Esophagus squamous epithelium (tissue), 5 donors: Measurements from ENCODE around the gene UBXN10. TPM values are rescaled to one million over a fixed set of nuclear protein-coding genes. Genes with fewer than 3 reads are reported as not detected.

Experiments used
- DNase-seq: peaks from one replicate; lab custom pipeline; 2025; lab: John Stamatoyannopoulos, UW
- H3K27ac ChIP-seq, 4 donors: fragments of 200-600 bp; sonication (generic); one replicate each; pipeline ENCODE4 v1.5.1; 2016 to 2019; ENCODE audit warnings: mild to moderate bottlenecking in 1 of 4
- H3K27me3 ChIP-seq, 4 donors: fragments of 200-600 bp; sonication (generic); 1 replicate in 3 of 4; 2 replicates in 1 of 4; pipeline versions ENCODE4 v1.5.1 to v1.6.0; 2017 to 2021; ENCODE audit warnings: antibody characterized with exemption in 1 of 4
- H3K36me3 ChIP-seq, 3 donors: fragments of 200-600 bp; sonication (generic); one replicate each; pipeline ENCODE4 v1.5.1; 2016 to 2019
- H3K4me1 ChIP-seq, 3 donors: fragments of 200-600 bp; sonication (generic); one replicate each; pipeline ENCODE4 v1.5.1; 2017 to 2019
- H3K4me3 ChIP-seq, 4 donors: fragments of 200-600 bp; sonication (generic); 1 replicate in 3 of 4; 2 replicates in 1 of 4; pipeline ENCODE4 v1.5.1; 2016 to 2019; ENCODE audit warnings: mild to moderate bottlenecking in 2 of 4, moderate library complexity in 1 of 4
- H3K9me3 ChIP-seq, 3 donors: fragments of 200-600 bp; sonication (generic); one replicate each; pipeline ENCODE4 v1.5.1; 2016 to 2019
- POLR2A ChIP-seq, 4 donors: fragments of 450-650 bp; IDR thresholded peaks; one replicate each; pipeline ENCODE4 v1.6.1; 2017; ENCODE audit warnings: antibody characterized with exemption in 4 of 4, mild to moderate bottlenecking in 4 of 4, moderate library complexity in 3 of 4
- WGBS, 2 donors: methylation state at CpG; one replicate each; pipeline ENCODE4 v1.1.5; 2018; 5-methylcytosine and 5-hydroxymethylcytosine counted together
- intact Hi-C: fragments of 100-400 bp; cut with DNase I; formaldehyde crosslinking; loops from one replicate; pipeline ENCODE4 v1.15.0; 2022
- total RNA-seq, 4 donors: library from RNA; depleted of rRNA; stranded (reverse); fragments of >200 nt; gene quantifications; one replicate each; pipeline ENCODE4 v1.1.0, GENCODE V29; 2016
- TF ChIP-seq, protein P1 (sequence below), 6 experiments: fragments of 450-650 bp in 4 of 6; fragments of 200-600 bp in 2 of 6; sonication (generic) in 2 of 6; IDR thresholded peaks; one replicate each; pipeline ENCODE4 v1.5.1; 2016 to 2019; ENCODE audit warnings: antibody characterized with exemption in 6 of 6, mild to moderate bottlenecking in 4 of 6, moderate library complexity in 4 of 6
- donor health status: DM: yes; HTN: yes; CAD: no.

UBXN10 gene
- total RNA-seq, 4 donors from 2014 or later = 0.11 to 5.5 (median 0.81) TPM

DNA sequence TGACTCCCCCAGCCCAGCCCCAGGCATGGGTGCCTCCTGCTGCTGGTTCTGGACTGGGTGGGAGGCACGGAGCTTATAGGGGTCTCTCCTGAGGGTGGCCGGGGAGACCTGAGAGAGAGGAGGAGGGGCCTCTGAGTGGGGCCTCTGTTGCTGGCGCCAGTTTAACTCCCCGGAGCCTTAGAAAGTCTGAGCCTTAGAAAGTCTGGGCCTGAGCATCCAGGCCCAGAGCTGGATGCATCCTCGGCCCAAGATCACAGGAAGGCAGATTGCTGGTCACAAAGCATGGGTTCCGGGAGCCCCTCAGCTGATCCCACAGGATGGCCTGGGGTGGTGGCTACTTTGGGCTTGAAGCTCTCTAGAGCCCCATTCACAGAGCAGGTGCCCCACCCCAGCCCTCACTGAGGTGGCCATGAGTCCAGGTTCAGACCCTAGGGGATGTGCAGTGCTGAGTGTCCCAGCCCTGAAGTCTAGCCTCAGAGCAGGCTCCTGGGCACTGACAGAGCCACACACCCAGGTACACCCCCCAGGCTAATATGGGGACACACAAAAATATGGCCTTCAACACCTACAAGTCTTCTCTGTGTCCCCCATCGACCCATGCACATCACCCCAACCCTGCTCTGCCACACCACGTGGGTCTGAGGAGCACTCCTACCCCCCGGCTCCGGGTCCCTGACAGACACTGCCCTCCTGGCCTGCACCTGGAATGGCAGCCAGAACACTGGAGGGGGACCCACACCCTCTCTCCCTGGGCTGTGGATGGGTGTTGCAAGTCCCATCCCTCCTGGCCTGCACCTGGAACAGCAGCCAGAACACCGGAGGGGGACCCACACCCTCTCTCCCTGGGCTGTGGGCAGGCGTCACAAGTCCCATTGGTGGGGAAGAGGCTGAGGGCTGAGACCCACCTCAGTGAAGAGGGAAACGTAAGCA, 37.1 kb upstream of the UBXN10 start:
- TF ChIP-seq POLR2A (IDR thresholded peaks at IDR 0.05) = no peak
- TF ChIP-seq, protein P1, sequence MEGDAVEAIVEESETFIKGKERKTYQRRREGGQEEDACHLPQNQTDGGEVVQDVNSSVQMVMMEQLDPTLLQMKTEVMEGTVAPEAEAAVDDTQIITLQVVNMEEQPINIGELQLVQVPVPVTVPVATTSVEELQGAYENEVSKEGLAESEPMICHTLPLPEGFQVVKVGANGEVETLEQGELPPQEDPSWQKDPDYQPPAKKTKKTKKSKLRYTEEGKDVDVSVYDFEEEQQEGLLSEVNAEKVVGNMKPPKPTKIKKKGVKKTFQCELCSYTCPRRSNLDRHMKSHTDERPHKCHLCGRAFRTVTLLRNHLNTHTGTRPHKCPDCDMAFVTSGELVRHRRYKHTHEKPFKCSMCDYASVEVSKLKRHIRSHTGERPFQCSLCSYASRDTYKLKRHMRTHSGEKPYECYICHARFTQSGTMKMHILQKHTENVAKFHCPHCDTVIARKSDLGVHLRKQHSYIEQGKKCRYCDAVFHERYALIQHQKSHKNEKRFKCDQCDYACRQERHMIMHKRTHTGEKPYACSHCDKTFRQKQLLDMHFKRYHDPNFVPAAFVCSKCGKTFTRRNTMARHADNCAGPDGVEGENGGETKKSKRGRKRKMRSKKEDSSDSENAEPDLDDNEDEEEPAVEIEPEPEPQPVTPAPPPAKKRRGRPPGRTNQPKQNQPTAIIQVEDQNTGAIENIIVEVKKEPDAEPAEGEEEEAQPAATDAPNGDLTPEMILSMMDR (IDR thresholded peaks at IDR 0.05) = no peak
- Histone ChIP-seq H3K4me1 (peaks cover 9 to 26% (median 10%) of the 10 kb centered on the region in 3 donors), H3K27me3 (peaks cover 0 to 22% (median 0%) of the 10 kb centered on the region in 4 donors), H3K4me3 (no peak overlapping the region), H3K27ac (no peak overlapping the region), H3K9me3 (no peaks in the 10 kb centered on the region), H3K36me3 (no peaks in the 10 kb centered on the region)
- no peak for DNase-seq
- intact Hi-C loops = no loop called here
- WGBS, 2 donors = 80% methylated on average over 2 of the region's 13 CpGs; no CpG with 5 or more reads in 1 of the 2 donors

DNA sequence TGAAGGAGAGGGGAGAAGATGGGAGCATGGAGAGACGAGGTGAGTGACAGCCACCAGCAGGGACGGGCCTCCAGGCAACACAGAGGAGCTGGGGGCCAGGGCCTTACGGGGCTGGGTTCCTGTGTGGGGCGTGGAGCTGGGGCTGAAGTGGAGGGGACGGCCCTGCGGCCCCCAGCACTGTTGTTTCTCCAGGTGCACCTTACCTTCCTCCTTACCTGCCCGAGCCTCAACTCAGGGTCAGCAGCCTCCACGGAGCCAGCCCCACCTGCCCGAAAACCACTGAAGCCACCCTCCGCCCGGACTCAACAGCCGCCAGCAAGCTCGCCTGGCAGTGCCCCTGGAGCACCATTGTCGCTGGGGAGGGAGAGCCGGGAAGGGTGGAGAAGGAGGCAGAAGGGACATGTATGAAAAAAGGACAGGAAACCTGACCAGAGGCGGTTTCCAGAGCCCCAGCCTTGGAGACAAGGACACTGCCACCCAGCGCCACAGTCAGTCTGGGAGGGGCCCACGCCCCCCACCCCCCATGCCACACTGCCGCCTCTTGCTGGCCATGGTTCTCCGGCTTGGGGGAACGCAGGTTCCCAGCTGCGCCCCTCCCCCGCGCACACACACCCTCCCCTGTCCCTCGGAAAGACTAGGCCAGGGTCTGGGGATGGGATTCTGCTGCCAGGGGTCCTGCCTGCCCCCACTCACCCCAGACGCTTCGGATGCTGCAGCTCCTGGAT, 36.1 kb upstream of the UBXN10 start:
- Histone ChIP-seq H3K36me3 (no peaks in the 10 kb centered on the region), H3K9me3 (no peaks in the 10 kb centered on the region), H3K4me1 (peaks cover 9 to 26% (median 10%) of the 10 kb centered on the region in 3 donors), H3K27ac (no peak overlapping the region), H3K4me3 (no peak overlapping the region), H3K27me3 (peaks cover 0 to 15% (median 0%) of the 10 kb centered on the region in 4 donors)
- intact Hi-C loops = loop anchor here (5.0 kb wide), 2 partner anchors 52 to 232 kb away; no protein-coding TSS in a partner anchor
- TF ChIP-seq, protein P1 (IDR thresholded peaks at IDR 0.05) = no peak
- no peak for TF ChIP-seq POLR2A (IDR thresholded peaks at IDR 0.05)
- WGBS, 2 donors = 61 to 78% methylated on average over 6 to 11 of the region's 27 CpGs
- DNase-seq = no peak

DNA sequence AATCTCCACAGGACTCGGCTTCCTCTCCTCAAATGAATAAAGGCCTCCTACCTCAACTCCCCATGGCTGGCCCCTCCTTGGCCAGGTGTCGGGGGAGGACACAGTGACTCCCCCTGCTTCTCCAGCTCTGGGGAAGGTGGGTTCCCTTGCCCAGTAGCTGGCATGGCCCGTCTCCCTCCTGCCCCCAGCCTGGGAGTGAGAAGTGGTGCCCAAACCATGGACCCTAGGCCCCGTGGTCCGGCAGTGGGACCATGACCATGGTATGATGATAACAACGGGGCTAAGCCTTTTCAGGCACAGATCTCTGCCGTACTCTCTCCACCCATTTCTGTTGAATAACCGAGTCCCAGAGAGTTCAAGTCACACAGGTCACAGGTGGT, 35.6 kb upstream of the UBXN10 start:
- Histone ChIP-seq H3K4me3 (no peak overlapping the region), H3K36me3 (no peaks in the 10 kb centered on the region), H3K4me1 (peaks cover 9 to 26% (median 10%) of the 10 kb centered on the region in 3 donors), H3K27me3 (peaks cover 0 to 14% (median 0%) of the 10 kb centered on the region in 4 donors), H3K9me3 (no peaks in the 10 kb centered on the region), H3K27ac (no peak overlapping the region)
- DNase-seq = no peak
- 77 to 86% methylated on average over 4 to 7 of the region's 8 CpGs for WGBS, 2 donors
- TF ChIP-seq POLR2A (IDR thresholded peaks at IDR 0.05) = no peak
- intact Hi-C loops = loop anchor here (5.0 kb wide), 2 partner anchors 53 to 233 kb away; no protein-coding TSS in a partner anchor

DNA sequence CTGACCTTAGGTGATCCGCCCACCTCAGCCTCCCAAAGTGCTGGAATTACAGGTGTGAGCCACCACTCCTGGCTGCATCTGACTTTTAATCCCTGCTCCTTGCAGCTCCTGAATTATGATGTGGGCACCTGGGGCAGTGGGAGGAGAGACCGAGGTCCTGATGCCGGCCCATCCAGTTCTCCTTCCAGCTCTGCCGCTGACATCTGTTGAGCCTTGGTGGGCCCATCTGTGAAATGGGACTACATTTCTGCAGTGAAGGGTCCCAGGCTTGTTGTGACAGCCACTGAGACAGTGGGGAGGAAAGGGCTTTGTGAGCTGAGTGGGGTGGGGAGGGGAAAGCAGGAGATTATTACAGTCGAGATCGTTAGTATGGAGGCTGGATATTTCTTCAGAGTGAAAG, 34.9 kb upstream of the UBXN10 start:
- Histone ChIP-seq H3K27ac (no peak overlapping the region), H3K4me1 (peaks cover 9 to 26% (median 10%) of the 10 kb centered on the region in 3 donors), H3K27me3 (peaks cover 0 to 14% (median 0%) of the 10 kb centered on the region in 4 donors), H3K9me3 (no peaks in the 10 kb centered on the region), H3K4me3 (no peak overlapping the region), H3K36me3 (no peaks in the 10 kb centered on the region)
- intact Hi-C loops = loop anchor here (5.0 kb wide), 2 partner anchors 54 to 234 kb away; no protein-coding TSS in a partner anchor
- no peak for DNase-seq
- 33 to 75% methylated on average over 2 to 5 of the region's 6 CpGs for WGBS, 2 donors
- TF ChIP-seq POLR2A (IDR thresholded peaks at IDR 0.05) = no peak
- TF ChIP-seq, protein P1 (IDR thresholded peaks at IDR 0.05) = no peak

DNA sequence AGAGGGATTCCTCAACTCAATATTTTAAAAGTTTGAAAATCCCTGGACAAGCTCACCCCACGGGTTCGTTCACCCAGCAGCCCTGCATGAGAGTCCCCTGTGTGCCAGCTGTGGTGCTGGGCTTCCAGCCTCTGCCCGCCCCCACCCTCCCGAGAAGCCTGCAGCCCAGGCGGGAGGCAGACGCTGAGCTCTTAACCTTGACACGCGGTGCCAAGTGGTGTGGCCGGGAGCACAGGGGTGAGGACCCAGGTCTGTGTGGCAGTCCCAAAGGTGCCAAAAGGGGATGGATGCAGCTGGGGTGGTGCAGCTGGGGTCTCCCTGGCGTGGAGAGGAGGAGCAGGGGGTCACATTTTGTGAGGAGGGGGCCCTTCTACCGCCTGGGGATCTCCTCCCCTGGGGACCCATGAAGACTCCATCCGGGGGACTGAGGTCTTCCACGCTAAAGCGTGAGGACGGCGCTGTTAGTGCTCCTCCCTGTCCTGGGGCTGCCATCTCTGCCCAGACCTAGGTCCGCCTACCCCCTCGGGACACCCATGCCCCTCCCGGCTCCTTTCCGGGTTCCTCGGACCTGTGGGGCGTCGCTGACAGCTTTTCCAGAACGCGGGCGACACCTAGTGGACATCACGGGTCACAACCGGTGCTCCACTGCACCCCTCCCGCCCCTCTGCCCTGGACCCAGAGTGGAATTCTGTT, 33.8 kb upstream of the UBXN10 start:
- H3K27me3 ChIP-seq = peaks cover 0 to 14% (median 0%) of the 10 kb centered on the region in 4 donors
- intact Hi-C loops = loop anchor here (5.0 kb wide), 2 partner anchors 55 to 235 kb away; no protein-coding TSS in a partner anchor
- no peaks in the 10 kb centered on the region for H3K36me3 ChIP-seq
- peak overlapping the region in 3 of 4 donors; percentile 34 to 64 (median 44) for H3K4me3 ChIP-seq
- no peak for DNase-seq
- H3K4me1 ChIP-seq = peaks cover 9 to 26% (median 10%) of the 10 kb centered on the region in 3 donors
- TF ChIP-seq POLR2A (IDR thresholded peaks at IDR 0.05) = no peak
- TF ChIP-seq, protein P1 (IDR thresholded peaks at IDR 0.05) = peak; percentile 88 to 96 (median 90)
- WGBS, 2 donors = 0% methylated on average over 4 of the region's 29 CpGs; no CpG with 5 or more reads in 1 of the 2 donors
- no peaks in the 10 kb centered on the region for H3K9me3 ChIP-seq
- H3K27ac ChIP-seq = peak overlapping the region in 3 of 4 donors; percentile 2 to 64 (median 43)
